ENCODE measurements around the gene ZNF768.
A peak's percentile ranks its signal among the peaks of the same experiment; 100 is the strongest.
"Not testable (repeated sequence)": the region's sequence is repeated elsewhere in the genome, so short reads cannot be mapped to it uniquely, and the experiment has no call there.

Gene ZNF768

GRCh38 chr16:30503403-30504296 is 22.7 kb downstream of the ZNF768 start:
- no peak for DNase-seq

GRCh38 chr16:30499284-30499683 is 27.1 kb downstream of the ZNF768 start:
- no peak for DNase-seq

GRCh38 chr16:30494709-30495108 is 31.7 kb downstream of the ZNF768 start:
- DNase-seq = no peak

- no peak for DNase-seq
Observed at GRCh38 chr16:30493941-30494488, 32.4 kb downstream of the ZNF768 start.

DNA sequence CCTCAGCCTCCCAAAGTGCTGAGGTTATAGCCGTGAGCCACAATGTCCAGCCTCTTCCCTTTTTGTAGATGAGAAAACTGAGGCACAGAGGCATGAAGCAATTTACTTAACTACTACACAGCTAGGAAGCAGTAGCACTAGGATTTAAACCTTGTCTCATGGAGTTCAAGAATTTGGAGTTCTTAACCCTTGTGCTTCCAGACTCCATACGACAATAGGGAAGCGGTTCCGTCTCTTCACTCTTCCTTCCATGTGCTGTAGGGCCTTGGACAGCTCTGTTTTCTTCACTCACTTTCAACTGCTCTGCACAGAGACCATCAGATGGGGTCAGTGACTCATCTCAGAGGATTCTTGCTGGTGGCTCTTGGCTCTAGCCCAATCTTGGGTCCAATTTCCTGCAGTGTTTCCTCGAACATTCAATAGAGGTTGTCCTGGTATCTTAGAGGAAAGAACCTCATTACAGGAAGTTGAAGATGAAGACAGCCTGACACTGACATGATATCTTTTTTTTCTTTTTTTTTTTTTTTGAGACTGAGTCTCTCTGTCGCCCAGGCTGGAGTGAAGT is 34.5 kb downstream of the ZNF768 start:
- DNase-seq = peak; percentile 95

- DNase-seq = no peak
Observed at GRCh38 chr16:30491229-30491628, 35.1 kb downstream of the ZNF768 start.

- DNase-seq = peak; percentile 36
Observed at GRCh38 chr16:30490210-30490609, 36.2 kb downstream of the ZNF768 start.

GRCh38 chr16:30488764-30489605 is 37.4 kb downstream of the ZNF768 start:
- DNase-seq = peak; percentile 63

GRCh38 chr16:30485818-30486436 is 40.4 kb downstream of the ZNF768 start:
- DNase-seq = no peak

- no peak for DNase-seq
Observed at GRCh38 chr16:30484887-30485286, 41.5 kb downstream of the ZNF768 start.

DNA sequence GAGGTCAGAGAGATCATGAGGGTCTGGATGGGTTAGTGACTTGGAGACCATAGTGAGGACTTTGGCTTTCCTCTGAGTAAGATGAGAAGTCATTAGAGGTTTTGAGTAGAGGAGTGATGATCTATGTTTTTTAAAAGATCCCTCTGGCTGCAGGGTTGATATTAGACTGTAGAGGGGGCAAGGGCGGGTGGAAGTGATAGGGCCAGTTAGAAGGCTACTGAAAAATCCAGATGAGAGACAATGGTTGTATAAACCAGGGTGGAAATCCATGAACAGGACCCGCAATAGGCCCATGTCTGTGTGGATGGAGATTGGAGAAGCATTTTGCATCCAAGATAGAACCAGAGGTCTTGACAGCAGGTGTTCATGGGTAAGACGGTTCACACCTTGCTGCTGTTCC is 44.0 kb downstream of the ZNF768 start:
- DNase-seq = peak; percentile 69

- no peak for DNase-seq
Observed at GRCh38 chr16:30481381-30481780, 45.0 kb downstream of the ZNF768 start.

GRCh38 chr16:30478766-30479478 is 47.4 kb downstream of the ZNF768 start:
- DNase-seq = no peak

DNA sequence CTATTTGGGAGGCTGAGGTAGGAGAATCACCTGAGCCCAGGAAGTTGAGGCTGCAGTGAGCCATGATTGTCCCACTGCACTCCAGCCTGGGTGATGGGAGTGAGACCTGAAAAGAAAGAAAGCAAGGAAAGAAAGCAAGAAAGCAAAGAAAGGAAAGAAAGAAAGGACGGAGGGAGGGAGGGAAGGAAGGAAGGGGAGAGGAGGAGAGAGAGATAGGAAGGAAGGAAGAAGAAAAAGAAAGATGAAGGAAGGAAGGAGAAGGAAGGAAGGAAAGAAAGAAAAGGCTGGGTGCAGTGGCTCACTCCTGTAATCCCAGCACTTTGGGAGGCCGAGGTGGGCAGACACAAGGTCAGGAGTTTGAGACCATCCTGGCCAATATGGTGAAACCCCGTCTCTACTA is 48.6 kb downstream of the ZNF768 start:
- not testable (repeated sequence) for DNase-seq

GRCh38 chr16:30476991-30477390 is 49.4 kb downstream of the ZNF768 start:
- DNase-seq = no peak

DNA sequence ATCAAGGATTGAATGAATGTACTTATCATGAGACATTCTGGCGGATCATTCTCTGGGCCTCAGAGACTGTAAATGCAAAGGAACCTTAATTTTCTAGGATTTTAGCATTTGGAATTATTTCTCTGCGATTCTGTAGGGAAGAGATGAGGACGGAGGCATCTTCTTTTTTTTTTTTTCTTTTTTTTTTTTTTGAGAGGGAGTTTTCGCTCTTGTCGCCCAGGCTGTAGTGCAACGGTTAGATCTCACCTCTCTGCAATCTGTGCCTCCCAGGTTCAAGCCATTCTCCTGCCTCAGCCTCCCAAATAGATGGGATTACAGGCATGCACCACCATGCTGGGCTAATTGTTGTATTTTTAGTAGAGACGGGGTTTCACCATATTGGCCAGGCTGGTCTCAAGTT is 51.7 kb downstream of the ZNF768 start:
- DNase-seq = no peak

DNA sequence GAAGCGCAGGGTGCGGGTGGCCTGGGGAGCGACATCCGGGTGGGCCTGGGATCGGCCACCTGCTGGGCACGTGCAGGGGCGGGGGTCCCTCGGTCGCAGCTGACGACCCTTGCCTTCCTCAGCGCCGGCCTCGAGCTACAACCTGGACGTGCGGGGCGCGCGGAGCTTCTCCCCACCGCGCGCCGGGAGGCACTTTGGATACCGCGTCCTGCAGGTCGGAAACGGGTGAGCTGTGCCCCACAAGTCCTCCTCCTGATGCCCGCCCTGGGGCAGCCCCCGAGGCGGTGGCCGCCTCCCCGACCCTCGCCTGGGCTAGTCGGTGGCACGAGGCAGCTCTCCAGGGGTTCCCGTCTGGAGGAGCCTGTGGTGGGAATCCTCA is 52.3 kb downstream of the ZNF768 start:
- no peak for DNase-seq

All from OCI-M1 (cell line).